Activated B cell treated with CpG ODN at 0.5 μM for 24 hours (primary cell): ENCODE results near the gene PCDH9. TPM values are rescaled to one million over a fixed set of nuclear protein-coding genes. Genes with fewer than 3 reads are reported as not detected.

Experiments
- ATAC-seq: fragments of 200-7000 bp; cut with Tn5 transposase; one replicate; pipeline ENCODE4 v1.10.0; 2021; ENCODE audit warnings: low read depth, mild to moderate bottlenecking, moderate library complexity
- CTCF ChIA-PET: fragments of 350-600 bp; sonication (Branson Sonifier 250); formaldehyde crosslinking; loops from one replicate; lab custom pipeline; 2021; ENCODE audit warnings: antibody characterized with exemption; lab: Charles Lee
- POLR2A ChIA-PET: fragments of 350-600 bp; sonication (Branson Sonifier 250); formaldehyde crosslinking; loops from one replicate; lab custom pipeline; 2021; ENCODE audit warnings: antibody characterized with exemption; lab: Charles Lee
- DNase-seq: peaks from one replicate; pipeline ENCODE4 v3.0.0; 2022
- H3K27ac Mint-ChIP-seq: one replicate; pipeline ENCODE4 v1.8.0; 2020; ENCODE audit warnings: mixed read lengths
- H3K27me3 Mint-ChIP-seq: one replicate; pipeline ENCODE4 v1.8.0; 2021; ENCODE audit warnings: mixed read lengths
- H3K36me3 Mint-ChIP-seq: one replicate; pipeline ENCODE4 v1.8.0; 2021; ENCODE audit warnings: low read depth, mixed read lengths
- H3K4me1 Mint-ChIP-seq: one replicate; pipeline ENCODE4 v1.8.0; 2021; ENCODE audit warnings: mixed read lengths
- H3K4me3 Mint-ChIP-seq: one replicate; pipeline ENCODE4 v1.8.0; 2020; ENCODE audit warnings: mild to moderate bottlenecking, mixed read lengths
- H3K9me3 Mint-ChIP-seq: one replicate; pipeline ENCODE4 v1.8.0; 2020; ENCODE audit warnings: mixed read lengths
- intact Hi-C: fragments of 100-400 bp; cut with micrococcal nuclease; formaldehyde crosslinking; loops from one replicate; pipeline ENCODE4 v1.15.1; 2024
- total RNA-seq: library from RNA; stranded (reverse); gene quantifications from 2 replicates; pipeline ENCODE4 v1.2.3, GENCODE V29; 2022
- TF ChIP-seq, protein P1 (sequence below): fragments of 200-600 bp; IDR thresholded peaks from one replicate; pipeline ENCODE4 v1.8.0; 2022; ENCODE audit warnings: antibody characterized with exemption, mild to moderate bottlenecking

Gene PCDH9
- total RNA-seq, 1 donor from 2014 or later = 6.4 TPM

DNA sequence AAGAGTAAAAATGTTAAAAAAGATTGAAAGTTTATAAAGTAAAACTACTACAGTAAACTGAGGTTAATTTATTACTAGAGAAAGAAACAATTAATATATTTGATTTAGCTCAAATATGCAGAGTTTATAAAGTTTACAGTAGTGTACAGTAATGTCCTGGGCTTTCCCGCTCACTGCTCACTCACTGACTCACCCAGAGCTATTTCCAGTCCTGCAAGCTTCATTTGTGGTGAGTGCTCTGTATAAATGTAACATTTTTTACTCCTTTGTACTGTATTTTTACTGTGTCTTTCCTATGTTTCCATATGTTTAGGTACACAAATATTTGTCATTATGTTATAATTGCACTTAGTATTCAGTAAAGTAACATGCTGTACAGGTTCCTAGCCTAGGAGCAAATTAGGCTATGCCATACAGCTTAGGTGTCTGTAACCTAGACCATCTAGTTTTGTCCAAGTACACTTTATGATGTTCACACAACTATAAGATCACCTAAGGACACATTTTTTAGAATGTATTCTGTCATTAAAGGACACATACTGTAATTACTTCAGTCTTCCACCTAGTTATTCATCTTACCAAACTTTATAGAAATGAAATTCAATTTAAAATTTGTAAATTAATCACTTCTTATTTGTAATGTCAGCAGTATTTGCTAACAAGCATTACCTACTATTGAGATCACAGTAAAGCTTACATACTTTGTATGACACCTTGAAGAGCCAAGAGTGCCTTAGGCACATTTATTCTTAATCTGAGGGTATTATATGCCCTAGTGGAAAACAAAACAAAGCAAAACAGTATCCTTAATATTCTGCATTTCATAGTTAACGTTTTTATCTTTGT lies 683.4 kb downstream of the PCDH9 start:
- no peaks in the 10 kb centered on the region for H3K27me3 Mint-ChIP-seq
- H3K27ac Mint-ChIP-seq = no peak overlapping the region
- intact Hi-C loops = no loop called here
- H3K4me1 Mint-ChIP-seq = no peaks in the 10 kb centered on the region
- no peak overlapping the region for H3K4me3 Mint-ChIP-seq
- CTCF ChIA-PET = no interaction called here
- ATAC-seq (no peak), DNase-seq (no peak)
- TF ChIP-seq, protein P1, sequence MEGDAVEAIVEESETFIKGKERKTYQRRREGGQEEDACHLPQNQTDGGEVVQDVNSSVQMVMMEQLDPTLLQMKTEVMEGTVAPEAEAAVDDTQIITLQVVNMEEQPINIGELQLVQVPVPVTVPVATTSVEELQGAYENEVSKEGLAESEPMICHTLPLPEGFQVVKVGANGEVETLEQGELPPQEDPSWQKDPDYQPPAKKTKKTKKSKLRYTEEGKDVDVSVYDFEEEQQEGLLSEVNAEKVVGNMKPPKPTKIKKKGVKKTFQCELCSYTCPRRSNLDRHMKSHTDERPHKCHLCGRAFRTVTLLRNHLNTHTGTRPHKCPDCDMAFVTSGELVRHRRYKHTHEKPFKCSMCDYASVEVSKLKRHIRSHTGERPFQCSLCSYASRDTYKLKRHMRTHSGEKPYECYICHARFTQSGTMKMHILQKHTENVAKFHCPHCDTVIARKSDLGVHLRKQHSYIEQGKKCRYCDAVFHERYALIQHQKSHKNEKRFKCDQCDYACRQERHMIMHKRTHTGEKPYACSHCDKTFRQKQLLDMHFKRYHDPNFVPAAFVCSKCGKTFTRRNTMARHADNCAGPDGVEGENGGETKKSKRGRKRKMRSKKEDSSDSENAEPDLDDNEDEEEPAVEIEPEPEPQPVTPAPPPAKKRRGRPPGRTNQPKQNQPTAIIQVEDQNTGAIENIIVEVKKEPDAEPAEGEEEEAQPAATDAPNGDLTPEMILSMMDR = no peak
- POLR2A ChIA-PET = no interaction called here
- no peaks in the 10 kb centered on the region for H3K9me3 Mint-ChIP-seq
- no peaks in the 10 kb centered on the region for H3K36me3 Mint-ChIP-seq

DNA sequence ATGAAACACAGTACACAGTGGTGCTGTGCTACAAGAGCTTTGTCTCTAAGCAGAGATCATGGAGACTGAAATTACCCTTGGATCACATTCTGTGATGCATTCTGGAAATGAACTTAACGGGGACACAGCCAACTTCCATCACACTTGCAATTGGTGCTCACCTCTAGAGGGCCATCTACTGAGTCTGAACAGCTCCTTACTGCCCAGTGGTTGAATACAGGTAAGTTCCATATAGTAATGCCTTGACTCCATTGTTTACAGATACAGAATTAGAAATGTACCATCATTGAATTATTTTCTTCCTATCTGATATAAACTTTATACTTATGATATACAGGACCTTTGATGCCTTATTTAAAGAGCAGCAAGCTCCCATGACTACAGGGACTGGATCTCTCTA lies 686.4 kb downstream of the PCDH9 start:
- POLR2A ChIA-PET = no interaction called here
- DNase-seq (no peak), ATAC-seq (no peak)
- intact Hi-C loops = no loop called here
- TF ChIP-seq, protein P1 = no peak
- Mint-ChIP-seq H3K4me1 (no peaks in the 10 kb centered on the region), H3K27ac (no peak overlapping the region), H3K36me3 (no peaks in the 10 kb centered on the region), H3K27me3 (no peaks in the 10 kb centered on the region), H3K9me3 (peaks cover 5% of the 10 kb centered on the region), H3K4me3 (no peak overlapping the region)
- CTCF ChIA-PET = no interaction called here

DNA sequence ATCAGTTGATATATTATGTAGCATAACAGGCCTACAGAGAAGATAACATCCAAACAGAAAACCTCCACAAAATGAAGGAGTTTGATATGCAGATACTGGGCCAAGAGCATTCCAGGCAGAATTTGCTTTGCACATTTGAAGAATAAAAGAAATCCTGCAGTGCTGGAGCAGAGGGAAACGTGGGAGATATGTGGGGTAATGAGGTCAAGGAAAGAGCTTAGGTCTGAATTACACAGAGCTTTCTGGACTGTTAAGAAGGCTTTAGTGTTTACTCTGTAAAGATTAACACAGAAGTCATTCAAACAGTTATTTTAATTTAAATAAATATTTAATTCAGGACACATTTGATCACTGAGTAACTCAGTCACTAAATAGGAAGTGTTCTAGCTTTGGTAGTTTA lies 692.7 kb downstream of the PCDH9 start:
- CTCF ChIA-PET = no interaction called here
- H3K27me3 Mint-ChIP-seq = no peaks in the 10 kb centered on the region
- no peaks in the 10 kb centered on the region for H3K4me1 Mint-ChIP-seq
- POLR2A ChIA-PET = no interaction called here
- DNase-seq (no peak), ATAC-seq (no peak)
- H3K27ac Mint-ChIP-seq = no peak overlapping the region
- H3K9me3 Mint-ChIP-seq = peaks cover 5% of the 10 kb centered on the region
- no peak overlapping the region for H3K4me3 Mint-ChIP-seq
- intact Hi-C loops = no loop called here
- TF ChIP-seq, protein P1 = no peak
- H3K36me3 Mint-ChIP-seq = no peaks in the 10 kb centered on the region

DNA sequence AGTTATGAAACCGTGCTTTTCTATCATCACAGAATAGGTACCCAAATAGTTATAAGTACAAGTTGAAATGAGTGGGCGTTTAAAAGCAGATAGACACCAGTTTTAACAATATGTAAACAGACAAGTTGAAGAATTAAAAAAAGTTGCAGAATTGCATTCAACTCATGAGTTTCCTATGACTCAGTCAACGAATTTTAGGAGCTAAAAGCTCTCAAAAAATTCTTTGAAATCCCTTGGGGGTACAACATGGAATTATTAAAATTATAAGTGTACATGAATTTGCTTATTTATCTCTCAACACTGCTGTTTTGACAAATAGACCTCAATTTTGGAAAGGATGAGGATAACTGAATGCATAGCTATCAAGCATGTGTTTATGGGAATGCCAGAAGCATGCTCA lies 693.4 kb downstream of the PCDH9 start:
- no peak for ATAC-seq
- Mint-ChIP-seq H3K27me3 (no peaks in the 10 kb centered on the region), H3K27ac (no peak overlapping the region), H3K4me1 (no peaks in the 10 kb centered on the region), H3K4me3 (no peak overlapping the region), H3K9me3 (peaks cover 5% of the 10 kb centered on the region), H3K36me3 (no peaks in the 10 kb centered on the region)
- ChIA-PET CTCF (interaction anchor here (1.2 kb wide), 1 partner anchor 687 kb away, joined by 3 read pairs; no protein-coding TSS in a partner anchor), POLR2A (no interaction called here)
- no peak for DNase-seq
- intact Hi-C loops = no loop called here
- TF ChIP-seq, protein P1 = no peak

DNA sequence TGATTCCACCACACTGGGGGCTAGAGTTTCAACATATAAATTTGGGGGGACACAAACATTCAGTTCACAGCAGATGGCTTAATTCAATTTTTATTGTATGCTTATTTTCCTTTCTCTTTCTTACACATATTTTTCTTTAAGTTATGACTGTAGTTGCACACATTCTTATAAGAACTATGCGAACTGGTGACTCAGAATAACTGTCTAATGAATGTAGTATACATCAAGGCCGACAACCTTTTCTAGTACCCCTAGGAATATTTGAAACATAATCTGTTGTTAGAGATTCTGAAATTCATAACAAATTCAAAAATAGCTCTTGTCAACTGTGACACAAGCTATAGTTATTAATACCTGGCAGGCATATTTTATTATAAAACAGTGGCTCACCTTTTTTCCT lies 695.6 kb downstream of the PCDH9 start:
- intact Hi-C loops = no loop called here
- ChIA-PET CTCF (no interaction called here), POLR2A (no interaction called here)
- Mint-ChIP-seq H3K27me3 (no peaks in the 10 kb centered on the region), H3K9me3 (peaks cover 5% of the 10 kb centered on the region), H3K4me1 (no peaks in the 10 kb centered on the region), H3K4me3 (no peak overlapping the region), H3K27ac (no peak overlapping the region), H3K36me3 (no peaks in the 10 kb centered on the region)
- ATAC-seq (no peak), DNase-seq (no peak)
- TF ChIP-seq, protein P1 = no peak
